Measurements from ENCODE around the gene LBHD2. TPM values are rescaled to one million over a fixed set of nuclear protein-coding genes. Genes with fewer than 3 reads are reported as not detected.

Gene LBHD2
- total and polyA plus RNA-seq, 2 of the 13 experiments (the other 11 are each of a cell fraction or from before 2014, with no cell fraction given), result 0.67 to 1.00 TPM

GRCh38 chr14:103135333-103136260 lies 51.6 kb downstream of the LBHD2 start (continued):
- TF ChIP-seq, protein P1, sequence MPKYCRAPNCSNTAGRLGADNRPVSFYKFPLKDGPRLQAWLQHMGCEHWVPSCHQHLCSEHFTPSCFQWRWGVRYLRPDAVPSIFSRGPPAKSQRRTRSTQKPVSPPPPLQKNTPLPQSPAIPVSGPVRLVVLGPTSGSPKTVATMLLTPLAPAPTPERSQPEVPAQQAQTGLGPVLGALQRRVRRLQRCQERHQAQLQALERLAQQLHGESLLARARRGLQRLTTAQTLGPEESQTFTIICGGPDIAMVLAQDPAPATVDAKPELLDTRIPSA (CRISPR knock-in tag; IDR thresholded peaks at IDR 0.05; ENCODE audit: borderline replicate concordance), result no peak
- TF ChIP-seq EED (CRISPR knock-in tag; IDR thresholded peaks at IDR 0.05), result no peak
- TF ChIP-seq YEATS4 (CRISPR knock-in tag; IDR thresholded peaks at IDR 0.05; ENCODE audit: borderline replicate concordance), result no peak
- TF ChIP-seq KLF12 (CRISPR knock-in tag; IDR thresholded peaks at IDR 0.05; ENCODE audit: borderline replicate concordance), result no peak
- TF ChIP-seq ZNF256 (CRISPR knock-in tag; conservative IDR thresholded peaks at IDR 0.05), result no peak
- TF ChIP-seq TBX2 (CRISPR knock-in tag; IDR thresholded peaks at IDR 0.05; ENCODE audit: borderline replicate concordance), result no peak
- TF ChIP-seq HOXA5 (CRISPR knock-in tag; IDR thresholded peaks at IDR 0.05), result no peak
- TF ChIP-seq NCOA1 (CRISPR knock-in tag; IDR thresholded peaks at IDR 0.05), result no peak
- TF ChIP-seq CREM (IDR thresholded peaks at IDR 0.05), result no peak
- TF ChIP-seq CREM (CRISPR knock-in tag; IDR thresholded peaks at IDR 0.05), result no peak
- no peak for TF ChIP-seq ZNF567 (CRISPR knock-in tag; IDR thresholded peaks at IDR 0.05; ENCODE audit: borderline replicate concordance)
- TF ChIP-seq ZNF121 (CRISPR knock-in tag; IDR thresholded peaks at IDR 0.05), result no peak
- 0 out of 2 replicates have a peak, but pooled peaks have one; percentile 24 for TF ChIP-seq FOXK1 (CRISPR knock-in tag; IDR thresholded peaks at IDR 0.05; ENCODE audit: borderline replicate concordance, low read depth)
- no peak for TF ChIP-seq ZNF20 (CRISPR knock-in tag; IDR thresholded peaks at IDR 0.05)
- TF ChIP-seq, protein P2, sequence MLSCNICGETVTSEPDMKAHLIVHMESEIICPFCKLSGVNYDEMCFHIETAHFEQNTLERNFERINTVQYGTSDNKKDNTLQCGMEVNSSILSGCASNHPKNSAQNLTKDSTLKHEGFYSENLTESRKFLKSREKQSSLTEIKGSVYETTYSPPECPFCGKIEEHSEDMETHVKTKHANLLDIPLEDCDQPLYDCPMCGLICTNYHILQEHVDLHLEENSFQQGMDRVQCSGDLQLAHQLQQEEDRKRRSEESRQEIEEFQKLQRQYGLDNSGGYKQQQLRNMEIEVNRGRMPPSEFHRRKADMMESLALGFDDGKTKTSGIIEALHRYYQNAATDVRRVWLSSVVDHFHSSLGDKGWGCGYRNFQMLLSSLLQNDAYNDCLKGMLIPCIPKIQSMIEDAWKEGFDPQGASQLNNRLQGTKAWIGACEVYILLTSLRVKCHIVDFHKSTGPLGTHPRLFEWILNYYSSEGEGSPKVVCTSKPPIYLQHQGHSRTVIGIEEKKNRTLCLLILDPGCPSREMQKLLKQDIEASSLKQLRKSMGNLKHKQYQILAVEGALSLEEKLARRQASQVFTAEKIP (CRISPR knock-in tag; IDR thresholded peaks at IDR 0.05; ENCODE audit: borderline replicate concordance), result no peak
- TF ChIP-seq CEBPZ (IDR thresholded peaks at IDR 0.05; ENCODE audit: low read length), result no peak
- TF ChIP-seq PCBP2 (optimal IDR thresholded peaks at IDR 0.05; ENCODE audit: low read depth, low read length, poor library complexity, severe bottlenecking), result no peak
- TF ChIP-seq SIX1 (CRISPR knock-in tag; IDR thresholded peaks at IDR 0.05; ENCODE audit: borderline replicate concordance), result no peak
- TF ChIP-seq SP4 (CRISPR knock-in tag; IDR thresholded peaks at IDR 0.05), result no peak
